GM13977 (cell line): Measurements from ENCODE around the gene FSCB.

Experiments
- DNase-seq: peaks from one replicate; pipeline ENCODE4 v3.0.0; 2012; ENCODE audit warnings: low spot score
- in situ Hi-C: fragments of 300-500 bp; cut with MboI; formaldehyde crosslinking; loops from one replicate; pipeline ENCODE4 v1.12.0; 2022; ENCODE audit warnings: low sequenced_read_pairs, low pct_unique_long_range_greater_than_20kb, mixed read lengths, inconsistent platforms; ENCODE audit not compliant: unreplicated experiment
- TF ChIP-seq, protein P1 (sequence below): IDR thresholded peaks from 2 replicates; pipeline ENCODE4 v1.5.1; 2012; ENCODE audit warnings: mild to moderate bottlenecking, control low read depth; ENCODE audit not compliant: insufficient read depth; ENCODE audit errors: extremely low read depth, missing control alignments

The FSCB gene

DNA sequence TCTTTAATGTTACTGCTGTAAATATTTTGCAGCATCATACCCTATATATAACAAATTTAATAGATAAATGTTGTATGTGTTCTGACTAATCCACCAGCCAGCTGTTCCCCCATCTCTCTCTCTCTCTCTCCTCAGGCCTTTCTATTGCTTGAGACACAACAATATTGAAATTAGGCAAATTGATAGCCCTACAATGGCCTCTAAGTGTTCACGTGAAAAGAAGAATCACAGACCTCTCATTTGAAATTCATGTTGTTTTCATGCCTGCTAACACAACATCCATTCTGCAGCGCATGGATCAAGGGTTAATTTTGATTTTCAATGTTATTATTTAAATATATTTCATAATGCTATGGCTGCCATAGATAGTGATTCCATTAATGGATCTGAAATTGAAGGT, 1.8 kb upstream of the FSCB start:
- in situ Hi-C loops = no loop called here

DNA sequence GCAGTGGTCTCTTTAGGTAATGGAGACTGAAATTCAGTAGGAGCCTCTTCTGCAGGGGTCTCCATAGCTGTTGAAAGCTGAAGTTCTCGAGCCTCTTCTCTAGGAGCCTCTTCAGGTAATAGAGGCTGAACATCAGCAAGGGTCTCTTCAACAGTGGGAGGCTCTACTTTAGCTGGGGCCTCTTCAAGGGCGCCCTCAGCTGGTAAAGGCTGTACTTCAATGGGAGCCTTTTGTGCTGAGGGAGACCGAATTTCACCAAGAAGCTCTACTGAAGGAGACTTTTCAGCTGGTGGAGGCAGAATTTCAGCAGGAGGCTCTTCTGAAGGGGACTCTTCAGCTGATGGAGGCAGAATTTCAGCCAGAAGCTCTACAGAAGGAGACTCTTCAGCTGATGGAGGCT, 1.5 kb downstream of the FSCB start:
- TF ChIP-seq, protein P1, sequence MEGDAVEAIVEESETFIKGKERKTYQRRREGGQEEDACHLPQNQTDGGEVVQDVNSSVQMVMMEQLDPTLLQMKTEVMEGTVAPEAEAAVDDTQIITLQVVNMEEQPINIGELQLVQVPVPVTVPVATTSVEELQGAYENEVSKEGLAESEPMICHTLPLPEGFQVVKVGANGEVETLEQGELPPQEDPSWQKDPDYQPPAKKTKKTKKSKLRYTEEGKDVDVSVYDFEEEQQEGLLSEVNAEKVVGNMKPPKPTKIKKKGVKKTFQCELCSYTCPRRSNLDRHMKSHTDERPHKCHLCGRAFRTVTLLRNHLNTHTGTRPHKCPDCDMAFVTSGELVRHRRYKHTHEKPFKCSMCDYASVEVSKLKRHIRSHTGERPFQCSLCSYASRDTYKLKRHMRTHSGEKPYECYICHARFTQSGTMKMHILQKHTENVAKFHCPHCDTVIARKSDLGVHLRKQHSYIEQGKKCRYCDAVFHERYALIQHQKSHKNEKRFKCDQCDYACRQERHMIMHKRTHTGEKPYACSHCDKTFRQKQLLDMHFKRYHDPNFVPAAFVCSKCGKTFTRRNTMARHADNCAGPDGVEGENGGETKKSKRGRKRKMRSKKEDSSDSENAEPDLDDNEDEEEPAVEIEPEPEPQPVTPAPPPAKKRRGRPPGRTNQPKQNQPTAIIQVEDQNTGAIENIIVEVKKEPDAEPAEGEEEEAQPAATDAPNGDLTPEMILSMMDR = peak; percentile 7
- in situ Hi-C loops = no loop called here
- DNase-seq = no peak

More for the DNA sequence above, 1.8 kb upstream of the FSCB start:
- TF ChIP-seq, protein P1 = no peak
- DNase-seq = no peak

DNA sequence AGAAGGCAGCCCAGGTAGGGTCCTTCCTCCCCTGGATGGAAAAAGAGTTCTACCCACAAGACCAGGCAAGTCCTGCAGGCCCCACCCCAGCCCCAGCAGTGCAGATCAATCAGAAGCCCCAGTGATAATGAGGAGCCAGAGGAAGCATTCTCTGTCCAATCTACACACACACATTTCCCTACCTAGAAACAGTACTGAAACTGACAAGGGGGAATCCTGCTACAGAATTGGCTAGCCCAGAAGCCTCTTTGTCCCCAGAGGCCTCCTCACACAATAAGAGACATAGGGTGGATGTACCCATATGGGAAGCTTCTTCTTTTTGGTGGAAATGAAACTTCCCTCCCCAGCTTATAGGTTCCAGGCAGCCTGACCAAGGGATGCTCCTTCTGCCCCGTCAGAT, 9.9 kb downstream of the FSCB start:
- DNase-seq = no peak
- in situ Hi-C loops = no loop called here
- TF ChIP-seq, protein P1 = no peak

DNA sequence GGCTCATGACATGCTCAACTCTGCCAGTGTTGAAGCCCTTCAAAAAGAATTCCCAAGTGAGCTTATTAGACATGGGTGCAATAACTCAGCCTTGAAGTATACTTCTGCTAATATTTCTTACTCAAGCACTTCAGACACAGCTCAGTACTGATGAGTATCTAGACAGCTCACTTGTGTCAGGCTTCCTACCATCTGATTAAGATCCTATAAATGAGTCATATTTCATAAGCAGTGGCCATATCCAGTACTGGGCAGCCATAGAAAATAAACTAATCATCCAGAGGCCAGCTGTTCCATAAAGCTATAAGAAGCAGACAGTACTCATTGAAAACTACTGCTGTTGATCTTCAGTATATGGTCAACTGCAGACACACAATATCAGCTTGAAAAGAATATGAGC, 12.9 kb downstream of the FSCB start:
- in situ Hi-C loops = no loop called here
- TF ChIP-seq, protein P1 = no peak

DNA sequence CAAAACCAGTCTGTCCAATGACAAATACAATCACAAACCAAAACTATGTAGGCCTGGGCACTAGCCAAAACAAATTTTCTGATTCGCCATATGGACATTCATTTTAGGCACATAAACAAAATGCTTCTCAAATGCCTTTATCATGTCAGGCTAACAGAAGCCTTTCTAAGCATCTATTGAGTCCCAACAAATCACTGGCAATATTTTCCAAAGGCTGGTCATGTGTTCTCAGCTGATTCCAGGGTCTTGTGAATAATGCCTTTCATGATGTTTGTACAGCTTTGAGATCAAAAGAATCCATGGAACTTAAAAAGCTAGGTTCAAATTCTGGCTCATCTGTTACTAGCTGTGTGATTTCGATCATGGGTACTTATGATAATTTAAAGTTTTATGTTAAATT, 16.1 kb downstream of the FSCB start:
- TF ChIP-seq, protein P1 = no peak
- DNase-seq = no peak
- in situ Hi-C loops = no loop called here

More for the DNA sequence above, 12.9 kb downstream of the FSCB start:
- DNase-seq = no peak

DNA sequence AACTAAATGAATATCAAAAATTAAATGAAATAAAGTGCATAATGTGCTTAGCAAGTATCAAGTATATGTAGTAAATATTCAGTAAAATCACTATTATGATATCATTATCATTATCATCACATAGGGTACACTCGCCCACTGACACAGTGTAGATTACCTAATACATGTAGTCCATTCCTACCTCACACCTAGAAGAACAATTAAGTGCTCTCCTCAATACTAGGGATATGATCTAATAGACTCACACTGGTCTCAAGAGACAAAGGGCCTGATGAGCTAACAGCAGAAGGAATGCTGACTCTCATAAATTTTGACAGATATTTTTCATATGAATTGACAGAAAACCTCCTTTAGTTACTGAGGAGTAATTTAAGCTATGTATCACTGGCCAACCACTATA, 29.1 kb downstream of the FSCB start:
- TF ChIP-seq, protein P1 = no peak
- no peak for DNase-seq
- in situ Hi-C loops = no loop called here

DNA sequence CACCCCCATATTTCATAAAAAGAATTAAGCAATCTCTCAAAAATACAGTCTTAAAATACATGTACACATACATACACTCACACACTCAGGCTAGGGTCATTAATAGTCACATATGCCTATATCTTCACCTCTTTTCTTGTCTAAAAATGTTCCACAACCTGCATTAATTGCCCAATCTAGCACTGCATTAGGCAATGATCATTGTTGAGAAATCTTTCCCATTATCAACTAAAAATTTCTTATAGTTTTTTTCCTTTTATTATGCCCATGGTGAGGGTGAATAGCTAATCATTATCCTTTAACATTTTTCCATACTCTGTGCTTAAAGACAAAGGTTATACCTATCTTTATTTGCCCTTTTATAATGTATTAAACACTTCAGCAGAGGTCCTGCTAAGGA, 38.3 kb downstream of the FSCB start:
- in situ Hi-C loops = no loop called here
- TF ChIP-seq, protein P1 = no peak

More for the DNA sequence above, 38.3 kb downstream of the FSCB start:
- no peak for DNase-seq
